Measurements from ENCODE around the gene LACTBL1.
"Not testable (repeated sequence)": the region's sequence is repeated elsewhere in the genome, so short reads cannot be mapped to it uniquely, and the experiment has no call there.

Gene LACTBL1, protein sequence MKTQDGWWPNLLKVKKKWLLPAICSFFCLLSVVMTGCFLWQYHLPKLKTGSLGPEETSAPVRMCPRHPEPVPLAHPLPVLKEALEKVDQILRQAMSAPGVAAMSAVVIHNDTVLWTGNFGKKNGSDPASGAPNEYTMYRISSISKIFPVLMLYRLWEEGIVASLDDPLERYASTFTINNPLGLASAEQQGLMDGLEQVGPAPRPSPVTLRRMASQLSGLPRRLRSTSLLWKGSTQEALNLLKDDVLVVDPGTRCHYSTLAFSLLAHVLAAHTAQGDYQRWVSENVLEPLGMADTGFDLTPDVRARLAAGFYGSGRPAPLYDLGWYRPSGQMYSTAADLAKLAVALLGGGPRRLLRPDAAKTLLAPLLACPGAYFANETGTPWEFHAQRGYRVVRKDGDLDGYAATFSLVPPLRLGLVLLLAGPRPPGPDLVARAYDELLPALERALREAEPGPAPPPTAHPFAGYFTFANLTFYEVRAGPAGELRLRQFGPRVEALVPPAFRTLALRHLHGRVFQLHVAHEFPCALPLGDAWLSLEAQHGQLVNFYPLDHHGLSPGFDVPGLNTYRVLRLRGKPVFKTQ

DNA sequence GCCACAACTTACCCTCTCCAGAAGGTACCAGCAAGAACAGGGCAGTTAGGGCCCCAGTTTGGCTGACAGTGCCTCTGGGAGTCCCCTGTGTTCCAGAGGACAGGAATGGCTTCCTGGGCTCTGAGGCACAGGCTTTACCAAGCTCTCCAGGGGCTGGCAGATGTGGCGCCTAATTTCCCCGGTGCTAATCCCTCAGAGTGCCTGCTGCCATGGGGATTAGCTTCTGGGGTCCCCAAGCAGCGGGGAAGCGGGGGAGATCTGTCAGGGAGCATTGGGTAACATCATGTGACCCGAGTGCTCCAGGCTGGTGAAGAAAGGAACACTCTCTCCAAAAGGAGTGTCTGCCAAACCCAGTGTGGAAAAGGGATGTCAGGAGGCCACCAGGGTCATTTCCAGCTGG is at the start of gene LACTBL1:
Gene LACTBL1 (minus strand): TSS at position 107 of the 400 bp plus-strand sequence. CDS start 550 bp downstream, outside the sequence.
- DNase-seq = no peak

DNA sequence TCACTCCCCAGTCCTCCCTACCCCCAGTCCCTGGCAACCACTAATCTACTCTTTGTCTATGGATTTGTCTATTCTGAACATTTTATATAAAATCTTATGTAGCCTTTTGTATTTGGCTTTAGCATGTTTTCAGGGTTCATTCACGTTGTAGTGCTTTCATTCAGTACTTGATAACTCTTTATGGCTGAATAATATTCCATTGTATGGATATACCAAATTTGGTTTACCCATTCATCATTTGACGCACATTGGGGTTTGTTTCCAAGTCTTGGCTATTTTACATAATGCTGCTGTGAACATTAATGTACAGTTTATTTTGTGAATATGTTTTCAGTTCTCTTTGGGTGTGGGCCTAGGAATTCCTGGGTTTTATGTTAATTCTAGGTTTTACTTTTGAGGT is 49.2 kb upstream of the LACTBL1 start:
- no peak for DNase-seq

DNA sequence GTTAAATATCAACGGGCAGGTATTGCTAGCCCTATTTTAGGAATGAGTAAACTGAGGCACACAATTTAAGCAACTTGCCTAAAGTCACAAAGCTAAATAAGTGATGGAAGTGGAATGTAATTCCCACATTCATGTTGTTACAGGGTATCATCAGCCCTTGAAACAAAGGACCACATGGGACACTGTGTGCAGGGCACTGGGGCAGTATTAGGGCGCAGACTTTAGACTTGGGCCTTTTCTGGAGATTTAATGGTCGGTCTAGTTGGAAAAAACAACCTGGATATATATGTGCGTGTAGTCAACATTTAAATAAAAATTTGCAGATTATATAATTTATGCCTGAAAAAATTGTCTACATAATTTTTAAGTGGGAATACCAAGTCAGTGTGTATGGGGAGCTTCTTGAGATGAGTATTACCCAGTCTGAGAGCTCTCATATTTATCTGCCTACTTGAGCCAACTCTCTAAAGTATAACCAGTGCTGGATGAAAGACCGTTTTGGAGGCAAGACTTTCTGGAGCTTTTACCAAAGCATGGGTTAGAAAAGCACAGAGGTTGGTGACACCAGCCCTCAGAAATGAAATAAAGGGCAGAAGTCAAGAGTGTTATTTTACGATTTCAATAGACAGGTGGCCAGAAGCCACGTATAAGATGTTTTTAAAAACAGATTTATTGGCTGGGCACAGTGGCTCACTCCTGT is 48.2 kb upstream of the LACTBL1 start:
- no peak for DNase-seq

DNA sequence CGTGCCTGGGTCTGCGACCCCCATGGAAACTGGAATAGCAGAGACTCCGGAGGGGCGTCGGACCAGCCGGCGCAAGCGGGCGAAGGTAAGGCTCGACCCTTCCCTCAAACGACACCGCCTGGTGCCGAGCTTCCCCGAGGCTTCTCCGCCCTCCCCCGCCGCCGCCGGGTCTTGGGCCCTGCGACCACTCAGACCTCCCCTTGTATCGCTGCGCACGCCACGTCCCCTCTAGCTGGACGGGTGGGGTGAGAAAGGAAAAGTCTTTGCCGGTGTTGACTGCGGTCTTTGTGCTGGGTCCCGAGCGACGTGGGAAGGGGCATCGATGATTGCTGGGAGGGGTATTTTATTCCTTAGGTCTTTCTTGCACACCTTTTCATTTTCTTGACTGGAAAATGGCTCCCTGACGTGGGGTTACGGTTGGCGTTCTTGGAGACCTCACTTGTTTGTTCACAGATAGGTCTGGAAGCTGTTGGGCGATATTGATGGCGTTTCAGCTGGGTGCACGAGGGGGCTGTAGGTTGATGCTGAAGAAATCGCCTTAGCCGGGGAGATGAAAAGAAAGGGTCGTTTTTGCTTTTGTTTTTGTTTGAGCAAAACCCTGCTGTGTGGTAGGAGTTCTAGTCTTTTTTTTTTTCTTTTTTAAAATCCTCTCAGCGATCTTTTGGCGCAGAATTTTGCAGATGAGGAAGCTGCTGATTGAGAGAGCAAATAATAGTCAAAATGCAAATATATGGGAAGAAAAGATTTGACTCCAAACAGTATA is 47.4 kb upstream of the LACTBL1 start:
- DNase-seq = no peak

DNA sequence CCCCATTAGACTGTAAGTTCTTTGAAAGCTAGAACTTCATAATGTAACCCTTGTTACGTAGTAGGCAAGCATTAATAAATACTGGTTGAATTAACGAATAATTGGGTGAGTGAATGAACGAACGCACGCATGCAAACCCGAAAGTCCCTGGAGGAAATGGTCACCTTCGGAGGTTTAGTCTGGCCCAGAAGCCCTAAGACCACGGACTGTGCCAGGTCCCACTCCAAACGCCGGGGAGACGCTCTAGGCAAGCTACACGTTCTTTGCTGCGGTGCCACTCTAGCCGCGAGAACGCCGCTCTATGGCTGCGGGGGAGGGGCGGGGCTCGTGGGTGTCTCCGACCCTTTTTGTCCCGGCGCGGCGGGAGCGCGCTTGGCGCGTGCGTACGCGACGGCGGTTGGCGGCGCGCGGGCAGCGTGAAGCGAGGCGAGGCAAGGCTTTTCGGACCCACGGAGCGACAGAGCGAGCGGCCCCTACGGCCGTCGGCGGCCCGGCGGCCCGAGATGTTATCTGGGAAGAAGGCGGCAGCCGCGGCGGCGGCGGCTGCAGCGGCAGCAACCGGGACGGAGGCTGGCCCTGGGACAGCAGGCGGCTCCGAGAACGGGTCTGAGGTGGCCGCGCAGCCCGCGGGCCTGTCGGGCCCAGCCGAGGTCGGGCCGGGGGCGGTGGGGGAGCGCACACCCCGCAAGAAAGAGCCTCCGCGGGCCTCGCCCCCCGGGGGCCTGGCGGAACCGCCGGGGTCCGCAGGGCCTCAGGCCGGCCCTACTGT is 46.6 kb upstream of the LACTBL1 start, which contains the start of gene KDM1A:
Gene KDM1A (plus strand): TSS at position 375 of the 769 bp plus-strand sequence. CDS start 129 bp downstream, at position 504.
- peak; percentile 88 to 93 (median 92) for DNase-seq

DNA sequence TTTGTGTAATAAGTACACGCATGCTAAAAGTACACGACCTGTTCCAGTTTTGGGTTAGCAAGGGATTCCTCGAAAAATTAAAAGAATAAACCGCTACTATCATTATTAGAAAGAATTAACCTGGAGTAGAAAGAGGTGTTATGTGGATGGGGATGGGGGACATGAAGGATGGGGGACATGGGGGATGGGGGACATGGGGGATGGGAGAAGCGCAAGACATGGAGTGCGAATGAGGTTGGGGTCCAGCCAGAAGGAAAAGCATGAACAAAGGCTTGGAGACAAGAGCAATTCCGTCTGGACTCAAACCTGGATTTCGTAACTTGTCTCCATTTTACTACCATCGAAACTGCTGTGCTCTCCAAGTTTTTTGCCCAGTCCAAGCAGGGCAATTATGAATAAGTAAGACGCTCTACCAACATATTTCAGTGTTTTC is 46.0 kb upstream of the LACTBL1 start:
- no peak for DNase-seq

DNA sequence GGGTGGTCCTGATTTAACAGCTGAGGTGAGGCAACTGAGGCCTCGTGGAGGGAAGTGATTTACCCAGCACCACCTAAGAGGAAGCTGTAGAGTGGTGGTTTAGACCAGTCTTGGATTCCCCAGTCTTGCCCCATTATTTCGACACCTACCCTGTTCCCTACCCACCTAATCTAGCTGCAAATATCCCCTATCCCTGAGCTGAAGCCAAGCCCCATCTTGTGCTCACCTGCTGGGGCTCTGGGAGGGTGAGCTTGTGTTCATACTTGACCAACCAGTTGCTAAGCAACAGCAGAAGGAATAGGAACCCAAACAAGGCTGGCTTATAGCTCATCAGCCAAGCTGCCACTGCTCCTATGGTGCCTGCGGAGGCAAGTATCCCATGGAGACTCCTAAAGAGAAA is 41.0 kb upstream of the LACTBL1 start:
- DNase-seq = no peak

DNA sequence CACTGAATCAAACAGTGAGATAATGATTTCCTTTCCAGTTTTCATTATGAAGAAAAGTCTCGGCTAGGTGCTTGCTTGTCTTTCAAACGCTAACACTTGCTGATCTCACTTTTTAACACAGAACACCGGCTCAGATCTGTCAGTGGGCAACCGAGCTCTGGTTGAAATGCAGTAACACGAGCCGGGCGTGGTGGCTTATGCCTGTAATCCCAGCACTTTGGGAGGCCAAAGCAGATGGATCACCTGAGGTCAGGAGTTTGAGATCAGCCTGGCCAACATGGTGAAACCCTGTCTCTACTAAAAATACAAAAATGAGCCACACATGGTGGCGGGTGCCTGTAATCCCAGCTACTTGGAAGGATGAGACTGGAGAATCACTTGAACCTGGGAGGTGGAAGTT is 37.4 kb upstream of the LACTBL1 start:
- DNase-seq = not testable (repeated sequence)

DNA sequence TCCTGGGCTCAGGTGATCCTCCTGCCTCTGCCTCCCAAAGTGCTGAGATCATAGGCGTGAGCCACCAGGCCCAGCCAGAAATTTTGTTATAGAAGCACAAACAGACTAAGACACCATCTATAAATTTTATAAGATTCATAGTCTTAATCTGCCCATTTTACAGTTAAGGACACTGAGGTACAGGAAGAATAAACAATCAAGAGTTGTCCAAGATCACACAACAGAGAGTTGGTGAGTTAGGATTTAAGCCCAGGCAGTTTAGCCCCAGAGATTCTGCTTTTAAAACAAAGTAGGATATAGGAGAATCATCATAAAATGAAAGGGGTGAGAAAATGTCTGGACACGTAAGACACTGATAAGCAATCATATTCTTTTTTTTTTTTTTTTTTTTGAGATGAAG is 36.2 kb upstream of the LACTBL1 start:
- DNase-seq = no peak

DNA sequence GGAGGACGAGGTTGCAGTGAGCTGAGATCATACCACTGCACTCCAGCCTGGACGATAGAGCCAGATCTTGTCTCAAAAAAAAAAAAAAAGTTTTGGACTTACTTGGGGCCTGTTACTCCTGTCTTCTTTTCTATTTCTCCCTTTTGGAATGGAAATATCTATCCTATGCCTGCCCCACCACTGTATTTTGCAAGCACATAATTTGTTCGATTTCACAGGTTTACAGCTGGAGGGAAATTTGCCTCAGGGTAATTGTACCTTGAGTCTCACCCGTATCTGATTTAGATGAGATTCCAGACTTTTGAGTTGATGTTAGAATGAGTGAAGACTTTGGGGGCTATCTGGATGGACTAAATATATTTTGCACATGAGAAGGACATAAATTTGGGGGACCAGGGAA is 34.4 kb upstream of the LACTBL1 start:
- DNase-seq = no peak

DNA sequence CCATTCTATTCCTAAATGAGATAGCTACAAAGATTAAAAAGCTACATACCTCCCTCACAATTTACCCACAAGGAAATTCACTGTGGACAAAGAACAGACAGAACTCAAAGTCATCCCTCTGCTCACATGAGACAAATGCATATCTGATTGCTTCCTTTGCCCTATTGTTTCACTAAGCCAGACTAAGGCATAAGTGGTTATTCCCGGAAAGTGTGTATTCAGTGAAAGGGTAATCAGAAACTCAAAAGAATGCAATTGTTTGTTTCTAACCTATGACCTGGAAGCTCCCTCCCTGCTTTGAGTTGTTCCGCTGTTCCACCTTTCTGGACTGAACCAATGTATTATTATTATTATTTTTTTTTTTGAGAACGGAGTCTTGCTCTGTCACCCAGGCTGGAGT is 32.1 kb upstream of the LACTBL1 start:
- not testable (repeated sequence) for DNase-seq

DNA sequence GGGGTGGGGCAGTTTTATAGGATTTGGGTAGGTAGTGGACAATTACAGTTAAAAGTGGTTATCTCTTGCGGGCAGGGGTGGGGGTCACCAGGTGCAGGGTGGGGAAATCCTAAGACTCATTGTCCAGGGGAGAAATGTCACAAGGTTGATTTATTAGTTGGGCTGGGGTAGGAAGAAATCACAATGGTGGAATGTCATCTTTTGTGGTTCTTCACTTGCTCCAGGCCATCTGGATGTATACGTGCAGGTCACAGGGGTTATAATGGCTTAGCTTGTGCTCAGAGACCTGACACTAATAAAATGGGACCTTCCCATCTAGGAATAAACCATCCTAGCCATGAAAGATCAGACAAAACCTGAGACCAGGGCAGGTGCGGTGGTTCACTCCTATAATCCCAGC is 31.4 kb upstream of the LACTBL1 start:
- DNase-seq = no peak

DNA sequence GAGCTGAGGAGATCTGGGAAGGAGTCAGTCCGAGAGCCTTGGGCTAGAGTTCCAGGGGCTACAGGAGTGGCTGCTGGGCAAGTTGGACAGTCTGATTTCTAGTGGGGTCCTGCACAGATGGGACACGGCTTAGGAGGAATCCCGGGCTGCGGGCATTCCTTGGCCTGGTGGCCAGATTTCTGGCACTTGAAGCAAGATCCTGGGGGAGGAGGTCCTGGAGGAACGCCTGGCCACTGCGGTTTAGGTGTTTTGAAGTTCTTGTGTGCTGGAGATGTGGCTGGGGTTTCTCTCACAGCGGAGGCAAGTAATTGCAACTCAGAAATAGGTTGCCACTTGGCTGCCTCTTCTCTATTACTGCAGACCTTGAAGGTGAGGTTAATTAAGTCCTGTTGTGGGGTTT is 29.6 kb upstream of the LACTBL1 start:
- not testable (repeated sequence) for DNase-seq

DNA sequence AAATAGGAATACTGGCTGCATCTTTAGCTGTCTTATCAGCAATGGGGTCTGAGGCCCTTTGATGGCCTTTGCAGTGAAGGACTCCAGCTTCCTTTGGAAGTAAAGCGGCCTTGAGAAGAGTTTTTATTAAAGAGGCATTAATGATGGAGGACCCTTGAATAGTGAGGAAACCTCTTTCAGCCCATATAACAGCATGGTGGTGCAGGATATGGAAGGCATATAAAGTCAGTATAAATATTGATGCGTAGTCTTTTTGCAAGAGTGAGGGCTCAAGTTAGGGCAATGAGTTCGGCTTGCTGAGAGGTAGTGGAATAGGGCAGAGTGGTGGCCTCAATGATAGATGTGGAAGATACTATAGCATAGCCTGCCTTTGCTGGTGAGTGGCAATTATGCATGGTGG is 27.5 kb upstream of the LACTBL1 start:
- not testable (repeated sequence) for DNase-seq

DNA sequence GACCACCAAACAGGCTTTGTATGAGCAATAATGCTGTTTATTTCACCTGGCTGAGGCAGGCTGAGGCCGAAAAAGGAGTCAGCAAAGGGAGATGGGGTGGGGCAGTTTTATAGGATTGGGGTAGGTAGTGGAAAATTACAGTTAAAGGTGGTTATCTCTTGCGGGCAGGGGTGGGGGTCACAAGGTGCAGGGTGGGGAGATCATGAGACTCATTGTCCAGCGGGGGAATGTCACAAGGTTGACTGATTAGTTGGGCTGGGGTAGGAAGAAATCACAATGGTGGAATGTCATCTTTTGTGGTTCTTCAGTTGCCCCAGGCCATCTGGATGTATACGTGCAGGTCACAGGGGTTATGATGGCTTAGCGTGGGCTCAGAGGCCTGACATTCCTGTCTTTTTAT is 24.9 kb upstream of the LACTBL1 start:
- not testable (repeated sequence) for DNase-seq

DNA sequence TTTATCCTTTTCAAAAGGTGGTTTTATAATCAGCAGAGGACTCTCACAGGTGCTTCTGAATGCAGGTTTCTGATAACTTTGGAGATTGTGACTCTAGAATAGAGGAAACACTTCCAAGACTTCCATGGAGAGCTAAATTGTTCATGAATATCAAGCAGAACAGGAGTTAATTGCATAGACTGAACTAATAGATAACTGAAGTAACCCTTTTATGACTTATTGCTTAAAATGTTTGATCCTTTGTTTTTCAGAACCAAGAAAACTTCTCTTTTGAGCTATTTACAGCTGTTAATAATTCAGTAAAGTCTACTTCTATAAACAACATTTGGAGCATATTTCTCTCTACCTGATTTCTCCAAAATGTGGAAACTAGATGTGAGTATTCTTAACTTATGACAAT is 23.1 kb upstream of the LACTBL1 start:
- no peak for DNase-seq

DNA sequence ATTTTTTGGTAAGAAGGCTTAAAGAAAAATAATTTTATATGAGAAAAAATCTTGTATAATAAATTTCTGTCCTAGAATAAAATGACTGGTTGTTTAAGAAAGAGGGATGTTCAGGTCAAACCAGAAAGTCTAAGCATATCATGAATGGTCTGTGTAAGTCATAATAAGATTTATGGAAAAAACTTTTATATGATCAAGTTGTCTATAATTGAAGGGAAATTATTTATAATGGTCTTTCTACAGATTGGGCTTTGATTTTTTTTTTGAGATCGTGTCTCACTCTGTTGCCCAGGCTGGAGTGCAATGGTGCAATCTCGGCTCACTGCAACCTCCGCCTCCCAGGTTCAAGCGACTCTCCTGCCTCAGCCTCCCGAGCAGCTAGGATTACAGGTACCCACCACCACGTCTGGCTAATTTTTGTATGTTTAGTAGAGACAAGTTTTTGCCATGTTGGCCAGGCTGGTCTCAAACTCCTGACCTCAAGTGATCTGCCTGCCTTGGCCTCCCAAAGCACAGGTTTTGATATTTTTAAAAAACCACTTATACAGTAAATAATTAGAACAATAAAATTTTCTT is 20.6 kb upstream of the LACTBL1 start:
- not testable (repeated sequence) for DNase-seq

DNA sequence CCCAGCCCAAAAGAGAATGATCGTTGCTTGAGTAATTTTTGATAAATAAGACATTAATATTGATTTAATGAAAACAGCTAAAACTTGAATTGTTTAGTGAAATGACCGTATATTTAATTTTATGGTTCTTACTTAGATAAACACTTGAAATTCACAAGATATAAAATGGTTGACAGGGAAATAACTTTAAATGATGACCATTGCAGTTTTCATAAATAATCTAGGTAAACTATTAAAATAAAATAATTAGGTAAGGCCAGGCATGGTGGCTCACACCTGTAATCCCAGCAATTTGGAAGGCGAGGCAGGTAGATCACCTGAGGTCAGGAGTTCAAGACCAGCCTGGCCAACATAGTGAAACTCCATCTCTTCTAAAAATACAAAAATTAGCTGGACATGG is 19.7 kb upstream of the LACTBL1 start:
- not testable (repeated sequence) for DNase-seq

DNA sequence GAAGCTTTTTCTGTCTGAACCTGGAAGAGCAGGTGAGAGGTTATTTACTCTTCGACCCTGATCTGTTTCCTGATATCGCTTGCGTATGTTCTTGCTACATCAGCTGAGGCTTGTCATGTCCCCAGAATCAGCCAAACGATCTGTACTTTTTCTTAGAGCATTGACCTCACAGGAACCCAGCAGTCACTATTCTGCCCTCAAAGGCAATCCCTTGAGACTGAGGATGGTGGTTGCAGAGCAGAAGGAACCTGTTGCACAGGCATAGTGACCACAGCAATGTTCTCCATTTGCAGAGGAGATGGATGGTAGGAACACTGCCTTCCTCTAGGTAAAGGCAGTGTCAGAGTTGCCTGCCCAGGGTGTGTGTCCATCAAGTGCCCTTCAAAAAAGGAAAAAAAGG is 11.3 kb upstream of the LACTBL1 start:
- DNase-seq = no peak

DNA sequence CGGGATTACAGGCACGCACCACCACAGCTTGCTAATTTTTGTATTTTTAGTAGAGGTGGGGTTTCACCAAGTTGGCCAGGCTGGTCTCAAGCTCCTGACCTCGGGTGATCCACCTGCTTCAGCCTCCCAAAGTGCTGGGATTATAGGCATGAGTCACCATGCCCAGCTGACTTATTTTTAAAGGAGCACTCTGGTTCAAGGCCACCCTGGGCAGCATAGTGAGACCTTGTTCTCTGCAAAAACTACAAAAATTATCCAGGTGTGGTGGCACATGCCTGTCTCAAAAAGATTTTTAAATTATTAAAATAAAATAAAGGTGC is 7.8 kb upstream of the LACTBL1 start:
- DNase-seq = not testable (repeated sequence)

DNA sequence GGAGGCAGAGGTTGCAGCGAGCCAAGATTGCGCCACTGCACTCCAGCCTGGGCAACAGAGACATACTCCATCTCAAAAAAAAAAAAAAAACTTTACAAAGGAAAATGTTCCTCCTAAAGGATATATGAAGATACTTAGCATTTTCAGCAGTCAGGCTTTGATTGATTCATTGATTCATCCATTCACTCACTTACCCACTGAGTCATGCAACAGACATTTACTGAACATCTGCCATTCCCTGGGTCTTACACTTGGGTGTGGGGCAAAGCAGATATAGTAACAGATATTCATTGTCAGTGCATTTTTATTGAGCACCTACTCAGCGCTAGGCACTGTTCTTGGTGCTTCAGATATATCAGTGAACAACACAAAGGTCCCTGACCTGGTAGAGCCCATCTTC is 5.6 kb upstream of the LACTBL1 start:
- DNase-seq = no peak
